HTR-8/SVneo (cell line): ENCODE measurements around the gene SOAT2.

Source experiments
- DNase-seq: peaks from one replicate; pipeline ENCODE4 v3.0.0; 2011; ENCODE audit warnings: low spot score, mixed read lengths; ENCODE audit not compliant: insufficient read length
- FAIRE-seq: peaks from 2 replicates; lab custom pipeline; 2011; peaks lifted over from hg19 to GRCh38; lab: Jason Lieb, UNC

Gene SOAT2

GRCh38 chr12:53172352-53172751, 69.1 kb downstream of the SOAT2 start:
- no peak for DNase-seq
- FAIRE-seq = no peak

- no peak for FAIRE-seq
- no peak for DNase-seq
These were observed 69.9 kb downstream of the SOAT2 start for GRCh38 chr12:53173085-53173715.
